ENCODE results near the gene TRIM73.
A peak's percentile ranks its signal among the peaks of the same experiment; 100 is the strongest.
"Not testable (repeated sequence)": the region's sequence is repeated elsewhere in the genome, so short reads cannot be mapped to it uniquely, and the experiment has no call there.

The TRIM73 gene

DNA sequence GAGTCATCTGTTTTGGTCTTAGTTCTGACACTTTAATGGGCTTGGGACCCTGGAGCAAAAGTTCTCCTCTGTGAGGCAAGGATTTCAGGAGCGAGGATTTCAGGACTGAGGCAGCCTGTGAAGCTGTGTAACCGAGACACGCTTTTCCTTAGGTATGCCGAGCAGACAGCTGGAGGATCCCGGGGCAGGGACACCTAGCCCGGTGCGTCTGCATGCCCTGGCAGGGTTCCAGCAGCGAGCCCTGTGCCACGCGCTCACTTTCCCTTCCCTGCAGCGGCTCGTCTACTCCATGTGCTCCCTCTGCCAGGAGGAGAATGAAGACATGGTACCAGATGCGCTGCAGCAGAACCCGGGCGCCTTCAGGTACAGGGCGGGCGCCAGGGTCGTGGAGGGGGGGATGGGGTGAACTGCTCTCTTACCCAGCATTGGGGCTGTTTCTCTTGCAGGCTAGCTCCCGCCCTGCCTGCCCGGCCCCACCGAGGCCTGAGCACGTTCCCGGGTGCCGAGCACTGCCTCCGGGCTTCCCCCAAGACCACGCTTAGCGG, 20.5 kb downstream of the TRIM73 start:
- not testable (repeated sequence) for DNase-seq

DNA sequence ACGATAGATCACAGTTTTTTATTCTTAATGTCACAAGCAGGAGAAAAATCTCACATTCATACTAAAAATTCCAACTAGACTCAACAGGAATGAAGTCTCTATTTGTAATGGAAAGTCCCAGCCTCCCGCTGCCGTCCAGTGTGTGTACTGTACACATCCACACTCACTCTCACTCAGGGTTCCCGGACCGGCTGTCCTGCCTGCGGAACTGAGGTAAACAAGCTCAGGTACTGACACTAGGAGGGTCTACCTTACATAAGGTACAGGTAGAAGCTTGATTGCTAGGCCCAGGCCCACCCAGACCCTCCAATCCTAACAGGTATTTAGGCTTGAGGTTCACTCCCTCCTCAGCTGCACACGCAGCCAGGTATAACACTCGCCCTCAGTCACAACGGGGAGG, 21.4 kb downstream of the TRIM73 start:
- DNase-seq, result not testable (repeated sequence)

DNA sequence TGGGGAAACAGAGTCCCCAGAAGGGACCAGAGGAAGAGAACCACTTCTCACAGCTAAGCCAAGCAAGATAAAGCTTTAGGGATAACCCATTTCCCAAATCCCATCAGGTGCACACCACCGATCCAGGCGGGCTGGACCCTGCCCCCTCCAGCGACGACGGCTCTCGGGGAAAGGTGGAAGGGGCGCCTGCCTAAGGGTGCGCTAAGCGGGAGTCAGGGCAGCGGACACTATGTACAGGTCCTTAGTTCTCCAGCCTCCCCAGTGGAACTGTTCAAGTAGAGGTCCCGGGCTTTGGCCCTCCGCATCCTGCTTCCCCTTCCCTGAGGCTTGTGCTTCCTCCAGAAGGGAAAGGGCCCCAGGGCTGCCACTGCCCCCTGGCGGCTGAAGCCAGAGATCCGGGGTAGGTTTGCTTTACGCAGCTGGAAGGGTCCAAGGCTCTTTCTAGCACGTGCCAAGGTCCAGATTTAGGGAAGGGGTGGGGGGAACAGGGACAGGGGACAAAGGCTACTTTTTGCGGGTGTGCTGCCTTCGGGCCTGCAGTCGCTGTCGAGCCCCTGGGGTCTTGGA, 22.9 kb downstream of the TRIM73 start:
- not testable (repeated sequence) for DNase-seq

DNA sequence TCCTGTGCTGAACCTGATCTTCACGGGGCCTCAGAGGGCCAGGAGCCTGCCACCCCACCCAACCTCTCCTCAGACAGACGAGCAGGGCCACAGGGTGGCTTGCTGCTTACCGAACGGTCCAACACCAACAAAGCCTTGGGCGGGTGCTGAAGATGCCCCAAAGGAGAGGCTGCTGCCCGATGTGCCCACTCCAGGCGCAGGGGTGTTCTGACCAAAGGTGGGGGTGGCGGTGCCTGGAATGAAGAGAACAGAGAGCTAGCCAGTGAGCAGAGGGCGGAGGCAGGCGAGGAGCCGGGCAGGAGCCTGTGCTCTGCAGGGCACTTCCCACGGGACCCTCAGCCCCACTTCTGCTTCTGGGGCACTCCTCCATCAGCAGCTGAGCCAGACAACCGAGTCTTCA, 23.8 kb downstream of the TRIM73 start:
- not testable (repeated sequence) for DNase-seq

DNA sequence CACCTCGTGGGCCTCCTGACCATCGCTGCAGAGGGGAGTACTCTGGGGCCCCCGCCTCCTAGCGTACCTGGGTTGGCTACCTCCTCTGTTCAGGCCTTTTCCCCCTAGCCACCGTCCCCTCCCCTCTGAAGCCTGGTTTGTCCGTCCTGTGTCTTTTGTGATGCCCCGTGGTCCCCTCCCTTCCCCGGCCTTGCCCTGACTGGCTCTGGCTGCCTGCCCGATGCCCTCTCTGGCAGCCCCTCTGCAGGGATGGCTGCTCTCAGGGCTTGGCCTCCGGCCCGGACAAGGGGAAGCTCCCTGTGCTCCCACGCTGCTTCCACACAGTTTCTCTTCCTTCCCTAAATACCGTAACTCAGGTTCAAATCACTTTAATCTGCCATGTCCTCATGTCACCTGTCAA, 24.3 kb downstream of the TRIM73 start:
- DNase-seq, result not testable (repeated sequence)

DNA sequence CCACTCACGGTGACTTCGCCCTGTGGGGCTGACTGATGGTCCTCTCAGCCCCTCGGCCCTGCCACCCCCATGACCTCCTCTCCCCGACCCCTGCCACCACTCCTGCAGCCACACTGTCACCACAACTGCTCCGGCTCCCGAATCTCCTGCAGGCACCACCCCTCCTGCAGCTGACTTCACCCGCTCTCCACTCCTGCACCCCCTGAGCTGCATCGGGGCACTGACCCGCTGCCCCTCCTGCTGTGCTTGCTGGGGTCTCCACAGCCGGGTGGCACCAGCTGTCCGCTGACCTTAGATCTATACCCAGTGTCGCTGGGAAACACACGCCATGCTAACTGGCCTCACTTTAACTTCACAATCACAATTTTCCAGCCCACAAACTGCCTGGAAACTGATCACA, 24.7 kb downstream of the TRIM73 start:
- DNase-seq, result not testable (repeated sequence)

DNA sequence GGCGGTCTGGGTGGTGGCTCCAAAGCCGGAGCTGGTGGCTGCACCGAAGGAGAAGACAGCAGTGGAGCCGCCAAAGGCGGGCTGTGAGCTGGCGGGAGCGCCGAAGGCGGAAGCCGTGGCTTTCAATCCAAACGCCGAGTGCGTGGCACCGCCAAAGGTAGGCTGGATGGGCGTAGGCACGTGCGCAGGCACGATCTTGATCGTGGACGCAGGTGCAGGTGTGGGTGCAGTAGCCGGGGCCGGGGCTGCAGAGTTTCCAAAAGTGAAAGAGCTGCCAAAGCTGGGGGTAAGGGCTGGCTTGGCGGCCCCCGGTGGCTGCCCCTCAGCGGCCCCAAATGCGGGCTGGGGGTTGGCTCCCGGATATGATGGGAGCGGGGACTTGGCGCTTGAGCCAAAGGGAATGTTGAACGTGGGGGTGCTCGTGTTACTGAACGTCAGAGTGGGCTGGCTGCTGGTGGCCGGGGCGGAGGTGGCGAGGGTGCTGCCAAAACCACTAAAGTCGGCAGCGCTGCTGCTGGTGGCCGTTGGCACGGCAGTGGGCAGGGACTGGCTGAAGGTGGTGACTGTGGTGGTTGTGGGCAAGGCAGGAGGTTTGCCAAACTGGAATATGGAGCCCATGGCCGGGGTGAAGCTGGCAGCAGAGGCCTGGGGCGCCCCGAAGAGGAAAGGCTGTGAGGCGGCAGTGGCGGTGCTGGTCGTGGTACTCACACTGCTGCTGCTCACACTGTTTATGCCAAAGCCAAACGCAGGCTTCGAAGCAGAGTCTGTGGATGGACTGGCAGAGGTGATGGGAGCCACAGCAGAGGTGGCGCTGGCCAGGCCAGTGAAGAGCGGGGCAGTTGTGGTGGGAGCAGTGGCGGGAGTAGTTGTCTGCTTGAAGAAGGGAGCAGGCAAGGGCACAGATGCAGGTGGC, 26.6 kb downstream of the TRIM73 start:
- DNase-seq, result not testable (repeated sequence)

DNA sequence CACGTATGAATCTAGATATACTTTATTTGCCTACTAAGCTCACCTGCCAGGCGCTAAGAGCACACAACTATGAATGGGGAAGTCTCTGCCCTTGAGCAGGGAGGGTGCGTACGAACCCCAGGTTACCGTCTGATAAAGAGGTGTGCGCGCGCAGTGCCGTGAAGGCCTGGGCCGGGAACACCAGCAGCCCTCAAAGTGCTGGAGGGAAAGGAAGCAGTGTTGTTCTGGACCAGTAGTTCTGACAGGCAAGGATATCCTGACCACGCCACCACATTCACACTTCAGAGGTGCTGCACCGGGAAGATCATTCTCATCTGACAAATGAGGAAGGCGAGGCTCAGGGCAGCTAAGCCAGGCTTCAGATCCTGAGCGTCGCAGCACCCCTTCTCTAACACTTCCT, 28.1 kb downstream of the TRIM73 start:
- DNase-seq, result not testable (repeated sequence)

DNA sequence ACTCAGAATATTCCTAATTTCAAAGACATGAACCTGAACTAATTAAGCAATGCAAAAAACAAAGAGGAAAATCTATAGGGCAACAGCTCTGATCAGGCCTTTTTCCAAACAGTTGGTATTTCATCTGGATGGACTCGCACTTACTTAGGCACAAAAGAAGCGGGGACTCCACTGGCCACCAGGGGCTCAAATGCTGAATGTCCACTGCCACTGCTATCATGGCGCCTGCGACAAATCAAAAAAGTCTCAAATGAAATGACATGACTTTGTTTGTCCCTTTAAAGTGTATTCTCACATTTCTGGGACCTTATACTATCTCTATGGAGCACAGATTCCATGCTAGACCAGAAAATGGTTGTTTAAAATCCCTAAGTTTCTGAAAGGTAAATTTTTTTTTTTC, 43.6 kb downstream of the TRIM73 start:
- not testable (repeated sequence) for DNase-seq

DNA sequence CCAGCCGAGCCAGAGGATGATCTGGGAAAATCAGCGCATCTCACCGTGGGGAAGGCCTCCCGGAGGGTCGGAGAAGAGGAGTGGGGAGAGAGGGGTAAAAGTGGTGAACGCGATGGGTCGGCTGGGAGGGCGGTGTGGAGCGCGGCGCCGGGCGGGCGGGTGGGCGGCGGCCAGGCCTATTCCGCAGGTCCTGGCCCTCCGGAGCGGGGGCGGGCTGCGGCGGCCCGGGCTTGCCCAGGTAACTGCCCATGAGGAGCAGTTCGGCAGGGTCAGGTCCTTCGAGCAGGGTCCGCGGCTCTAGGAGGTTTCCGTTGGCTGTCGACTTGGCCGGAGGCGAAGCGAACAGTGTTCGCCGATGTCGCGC, 46.7 kb downstream of the TRIM73 start:
- not testable (repeated sequence) for DNase-seq

DNA sequence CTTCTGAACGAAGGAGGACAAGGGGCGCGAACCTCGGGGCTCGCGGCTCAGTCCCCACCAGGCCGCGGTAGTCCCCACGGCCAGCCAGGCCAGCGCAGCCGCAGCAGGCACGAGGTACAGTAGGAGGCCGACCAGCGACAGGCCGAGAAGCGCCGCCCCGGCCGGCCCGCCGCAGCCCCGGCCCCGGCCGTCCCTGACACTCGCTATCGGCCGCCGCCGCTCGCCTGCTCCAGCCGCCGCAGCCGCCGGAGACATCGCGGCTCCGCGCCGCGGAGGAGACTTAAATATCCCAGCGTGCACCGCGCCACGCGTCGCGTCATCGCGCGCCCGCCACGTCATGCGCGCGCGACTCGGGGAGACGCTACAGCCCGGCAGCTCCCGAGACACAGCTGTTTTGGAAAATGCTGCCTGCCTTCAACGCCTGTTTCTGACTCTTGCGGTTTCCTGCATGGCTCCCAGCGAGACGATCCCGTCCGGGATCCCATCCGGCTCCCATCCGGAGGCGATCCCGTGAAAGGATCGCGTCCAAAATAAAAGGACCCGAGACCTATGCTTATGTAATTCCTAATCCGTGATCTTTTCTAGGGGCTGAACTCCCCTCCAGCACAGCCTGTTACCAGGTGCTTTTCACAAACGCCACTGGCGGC, 47.2 kb downstream of the TRIM73 start:
- DNase-seq, result peak; percentile 11

DNA sequence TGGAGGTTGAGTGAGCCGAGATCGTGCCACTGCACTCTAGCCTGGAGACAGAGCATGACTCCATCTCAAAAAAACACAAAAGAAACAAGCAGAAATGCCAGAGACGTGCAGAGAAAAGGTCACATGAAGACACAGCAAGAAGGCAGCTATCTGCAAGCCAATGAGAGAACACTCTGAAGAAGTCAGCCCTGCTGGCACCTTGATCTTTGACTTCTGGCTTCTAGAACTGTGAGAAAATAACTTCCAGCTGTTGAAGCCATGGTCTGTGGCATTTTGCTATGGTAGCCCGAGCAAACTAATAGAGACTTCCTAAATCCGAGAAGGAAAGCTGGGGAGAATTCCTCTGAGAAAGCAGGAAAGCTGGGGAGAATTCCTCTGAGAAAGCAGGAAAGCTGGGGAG, 54.5 kb downstream of the TRIM73 start:
- not testable (repeated sequence) for DNase-seq

DNA sequence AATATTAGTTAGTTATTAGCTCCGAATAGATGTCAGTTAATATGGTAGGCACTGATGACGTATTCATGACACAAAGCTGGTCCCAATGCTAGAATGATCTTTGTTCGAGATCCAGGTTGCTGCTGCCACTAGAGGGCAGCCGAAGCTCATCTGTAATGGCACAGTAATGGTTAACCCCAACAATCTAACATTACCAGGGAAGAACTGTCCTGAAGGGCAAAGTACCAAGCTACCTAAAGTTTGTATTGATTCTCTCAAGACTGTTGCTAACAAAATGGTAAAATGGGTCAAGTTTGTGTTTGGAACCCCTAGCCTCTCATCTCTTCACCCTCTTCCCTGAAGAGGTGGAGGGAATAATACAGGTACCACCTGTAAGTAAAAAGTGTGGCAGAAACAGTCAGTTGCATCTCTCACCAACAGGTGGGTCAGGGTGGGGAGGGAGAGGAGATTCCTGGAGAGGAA, 57.1 kb downstream of the TRIM73 start:
- not testable (repeated sequence) for DNase-seq

All from CD4-positive, alpha-beta T cell treated with Interleukin-17A for 4 hours (primary cell).